CD4-positive, alpha-beta T cell treated with Interleukin-4 for 1 hour (primary cell): ENCODE results near the gene MRTFB.
"Not testable (repeated sequence)": the region's sequence is repeated elsewhere in the genome, so short reads cannot be mapped to it uniquely, and the experiment has no call there.

Experiments
- DNase-seq, 2 donors: peaks; one replicate each; pipeline ENCODE4 v3.0.0-alpha.2; 2020 to 2022

MRTFB gene

GRCh38 chr16:14139872-14140271, 68.8 kb downstream of the MRTFB start:
- DNase-seq, result no peak

GRCh38 chr16:14140923-14141322, 69.8 kb downstream of the MRTFB start:
- no peak for DNase-seq

DNA sequence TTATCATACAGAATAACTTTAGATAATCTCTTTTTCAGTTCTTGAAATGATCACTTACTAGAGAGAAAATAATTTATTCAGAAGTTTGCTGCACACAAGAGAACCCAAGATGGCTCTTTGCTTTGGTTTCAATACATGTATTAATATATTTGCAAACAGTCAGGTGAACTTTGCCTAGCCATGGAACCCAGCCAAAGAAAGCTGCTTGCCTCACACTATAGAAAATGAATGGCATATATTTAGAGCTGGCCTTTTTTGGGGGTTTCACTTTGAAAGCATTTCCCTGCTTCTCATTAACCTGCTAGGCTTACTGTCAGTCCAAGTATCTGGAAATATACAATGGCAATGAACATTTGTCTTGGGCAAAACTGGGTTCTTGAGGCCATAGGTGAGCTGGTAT, 75.3 kb downstream of the MRTFB start:
- DNase-seq, result no peak

DNA sequence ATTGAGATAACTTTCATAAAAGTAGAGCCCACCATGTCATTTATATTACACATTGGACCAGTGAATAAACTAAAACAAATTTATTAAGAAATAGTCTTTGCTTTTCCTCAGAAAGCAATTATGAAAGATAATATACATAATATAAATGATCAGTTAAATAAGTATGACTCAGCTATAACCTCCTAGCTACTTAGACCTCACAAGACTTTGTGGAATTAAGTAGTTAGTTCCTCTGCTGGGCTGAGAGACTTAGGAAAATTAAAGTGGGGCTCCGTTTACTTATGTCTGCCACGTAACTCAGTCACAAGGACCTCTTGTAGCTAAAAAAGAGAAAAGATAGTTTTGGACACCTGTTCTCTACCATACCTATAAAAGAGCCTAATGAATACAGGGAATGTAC, 76.9 kb downstream of the MRTFB start:
- DNase-seq, result no peak

DNA sequence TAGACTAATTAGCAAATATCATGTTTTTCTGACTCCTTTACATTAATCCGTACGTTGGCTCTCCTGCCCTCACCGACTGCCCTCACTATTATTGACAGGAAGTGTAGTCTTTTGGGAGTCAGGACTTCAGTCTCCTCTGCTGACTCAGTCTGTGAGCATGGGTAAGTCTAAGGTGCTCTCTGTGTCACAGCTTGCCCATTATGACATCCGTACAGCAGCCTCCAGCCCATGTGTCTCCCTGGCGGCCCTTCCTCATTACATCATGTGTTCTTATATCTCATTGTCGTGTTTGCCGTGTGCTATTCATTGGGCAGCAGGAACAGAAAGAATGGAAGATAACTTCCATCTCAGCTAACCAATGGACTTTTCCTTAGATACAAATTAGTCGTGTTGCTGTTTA, 77.5 kb downstream of the MRTFB start:
- DNase-seq, result no peak

DNA sequence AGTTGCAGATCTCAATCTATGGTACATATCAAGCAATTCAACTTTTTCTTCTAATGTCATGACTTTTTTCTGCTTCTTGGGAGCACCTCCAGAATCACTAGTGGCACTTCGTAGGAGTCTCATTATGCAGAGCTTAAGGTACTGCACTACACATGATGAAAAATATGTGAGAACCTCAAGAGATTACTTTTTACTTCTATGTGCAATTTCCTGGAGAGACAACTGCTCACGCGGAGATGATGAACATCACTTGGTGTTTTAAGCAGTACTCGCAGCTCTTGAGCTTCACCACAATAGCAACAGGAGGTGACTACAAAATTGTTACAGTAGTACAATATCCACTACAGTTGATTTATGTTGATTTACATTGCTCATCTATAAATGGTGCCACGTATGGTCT, 79.7 kb downstream of the MRTFB start:
- no peak for DNase-seq

DNA sequence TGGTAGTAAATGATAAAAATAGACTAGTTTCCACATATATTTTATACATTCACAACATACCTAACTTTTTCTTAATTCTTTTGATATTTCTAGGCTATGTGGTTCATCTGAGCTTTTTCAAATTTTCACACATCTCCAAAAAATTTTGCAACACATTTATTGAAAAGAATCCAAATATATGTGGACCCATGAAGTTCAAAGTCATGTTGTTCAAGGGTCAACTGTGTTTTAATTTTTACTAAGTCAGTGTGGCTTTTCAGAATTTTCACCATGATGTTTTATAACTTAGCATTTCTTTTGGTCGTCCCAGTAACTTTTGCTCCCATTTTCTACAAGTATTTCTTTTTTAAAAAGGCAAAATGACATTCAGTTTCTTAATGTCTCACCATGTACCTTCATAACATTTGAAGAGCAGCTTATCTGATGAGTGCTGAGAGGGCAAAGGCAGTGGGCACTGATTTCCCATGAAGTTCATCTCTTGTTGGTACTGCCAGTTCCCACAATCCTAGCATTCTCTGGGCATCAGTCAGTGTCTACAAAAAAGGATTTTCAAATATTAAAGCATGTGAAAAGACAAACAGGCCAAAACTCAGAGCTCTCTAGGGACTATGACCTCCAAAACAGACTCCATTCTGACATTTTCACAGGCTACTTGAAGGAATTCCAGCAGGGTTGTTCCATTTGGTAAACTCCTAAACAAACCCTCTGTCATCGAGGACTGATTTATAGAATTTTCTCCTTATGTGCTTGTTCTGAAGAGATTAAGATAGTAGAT, 80.3 kb downstream of the MRTFB start:
- no peak for DNase-seq

GRCh38 chr16:14155572-14156190, 84.6 kb downstream of the MRTFB start:
- DNase-seq, result no peak

- no peak for DNase-seq
Measured at GRCh38 chr16:14164916-14165662, 94.0 kb downstream of the MRTFB start.

GRCh38 chr16:14168146-14168545, 97.0 kb downstream of the MRTFB start:
- no peak for DNase-seq

DNA sequence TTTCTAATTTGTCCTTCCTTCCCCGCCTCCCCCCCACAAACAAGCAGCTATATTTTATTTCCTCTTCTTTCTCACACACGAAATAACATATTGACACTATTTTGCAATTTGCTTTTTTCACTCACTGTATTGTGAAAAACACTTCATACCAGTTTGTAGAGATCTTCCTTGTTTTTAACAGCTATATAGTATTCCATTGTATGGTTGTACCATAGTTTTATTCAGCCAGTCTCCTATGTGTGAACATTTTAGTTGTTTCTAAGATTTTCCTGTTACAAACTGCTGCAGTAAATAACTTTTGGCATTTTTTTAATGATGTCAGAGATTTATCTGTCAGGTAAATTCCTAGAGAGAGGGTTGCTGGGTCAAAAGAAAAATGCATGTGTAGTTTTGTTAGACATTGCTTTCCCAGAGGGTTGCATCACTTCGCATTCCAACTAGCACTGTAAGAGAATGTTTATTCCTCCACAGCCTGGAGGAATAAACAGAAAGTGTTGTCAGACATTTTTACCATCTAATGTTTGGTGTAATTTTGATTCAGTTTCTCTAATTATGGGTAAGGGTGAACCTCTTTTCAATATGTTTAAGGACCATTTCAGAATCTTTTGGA, 101.2 kb downstream of the MRTFB start:
- DNase-seq, result no peak

DNA sequence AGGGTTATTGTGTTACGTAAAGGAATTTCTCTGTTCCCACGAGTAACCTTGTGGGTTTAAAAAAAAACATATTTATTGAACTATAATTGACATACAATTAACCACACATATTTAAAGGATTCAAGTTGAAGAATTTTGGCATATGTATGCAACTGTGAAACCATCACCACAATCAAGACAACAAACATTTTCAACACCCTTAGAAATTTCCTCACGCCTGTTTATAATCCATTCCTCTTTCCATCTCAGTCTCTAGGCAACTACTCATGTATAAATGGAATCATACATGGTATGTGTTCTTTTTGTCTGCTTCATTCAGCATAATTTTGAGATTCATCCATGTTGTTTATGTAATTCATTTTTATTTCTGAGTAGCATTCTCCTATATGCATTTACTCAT, 104.0 kb downstream of the MRTFB start:
- DNase-seq, result no peak

- no peak for DNase-seq
Measured at GRCh38 chr16:14177704-14178103, 106.6 kb downstream of the MRTFB start.

DNA sequence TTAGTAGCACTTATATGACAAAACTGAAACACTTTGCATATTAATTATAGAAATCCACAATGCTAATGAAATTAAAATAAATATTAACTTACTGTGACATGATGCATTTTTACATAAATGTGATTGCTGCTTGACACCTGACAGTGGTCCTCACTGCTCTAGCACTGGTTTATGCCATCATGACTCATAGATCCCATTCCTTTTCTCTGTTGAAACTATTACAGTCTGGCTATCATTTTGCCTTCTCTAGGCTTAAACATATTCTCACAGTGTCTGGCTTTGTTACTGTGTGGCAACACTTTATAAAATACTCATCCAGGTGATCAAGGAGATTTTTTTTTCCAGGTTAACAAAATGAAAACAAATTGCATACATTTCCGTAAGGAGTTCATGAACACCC, 108.0 kb downstream of the MRTFB start:
- DNase-seq, result no peak

- no peak for DNase-seq
Measured at GRCh38 chr16:14180481-14180944, 109.4 kb downstream of the MRTFB start.

DNA sequence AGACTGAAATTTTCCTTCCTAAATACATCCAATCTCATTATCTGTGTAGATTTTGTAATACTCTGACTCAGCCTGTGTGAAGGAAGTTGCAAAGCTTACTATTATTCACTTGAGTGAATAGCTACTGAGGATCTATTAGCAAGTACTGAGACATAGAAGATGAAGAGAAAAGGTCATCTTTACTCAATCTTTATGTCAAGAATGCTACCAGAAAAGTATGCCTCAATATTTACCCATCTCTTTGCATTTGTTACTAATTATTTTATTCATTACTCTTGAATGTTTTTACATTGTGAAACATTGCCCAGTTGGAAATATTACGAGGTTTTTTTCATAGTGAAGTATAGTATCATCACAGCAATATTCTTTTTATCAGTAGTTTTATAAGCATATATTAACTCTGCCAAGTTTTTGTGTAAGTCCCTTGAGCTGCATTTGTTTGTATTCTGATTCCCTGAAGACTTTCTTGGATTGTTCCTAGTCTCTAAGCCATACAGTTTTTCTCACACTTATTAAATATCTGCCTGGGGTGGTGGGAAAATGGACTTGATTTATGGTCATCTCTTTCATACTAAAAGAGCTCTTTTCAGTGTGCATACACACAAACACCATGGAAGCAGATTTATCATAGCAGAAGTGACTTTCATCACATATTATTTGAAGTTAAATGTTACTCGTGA, 110.4 kb downstream of the MRTFB start:
- no peak for DNase-seq

- DNase-seq, result no peak
Measured at GRCh38 chr16:14182999-14183398, 111.9 kb downstream of the MRTFB start.

DNA sequence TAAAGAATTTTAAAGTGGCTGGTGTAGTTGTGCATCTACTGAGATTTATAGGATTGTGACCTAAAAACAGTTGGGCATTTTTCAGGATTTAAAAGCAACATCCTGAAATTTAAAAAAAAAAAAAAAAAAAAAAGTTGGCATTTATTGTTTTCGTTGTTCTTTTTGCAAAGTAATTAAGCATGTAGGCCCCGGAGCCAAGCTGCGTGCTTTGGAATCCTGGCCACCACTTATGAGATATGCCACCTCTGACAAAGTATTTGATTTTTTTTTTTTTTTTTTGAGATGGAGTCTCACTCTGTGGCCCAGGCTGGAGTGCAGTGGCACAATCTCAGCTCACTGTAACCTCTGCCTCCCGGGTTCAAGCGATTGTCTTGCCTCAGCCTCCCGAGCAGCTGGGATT, 112.8 kb downstream of the MRTFB start:
- not testable (repeated sequence) for DNase-seq

- no peak for DNase-seq
Measured at GRCh38 chr16:14186007-14186794, 115.1 kb downstream of the MRTFB start.

DNA sequence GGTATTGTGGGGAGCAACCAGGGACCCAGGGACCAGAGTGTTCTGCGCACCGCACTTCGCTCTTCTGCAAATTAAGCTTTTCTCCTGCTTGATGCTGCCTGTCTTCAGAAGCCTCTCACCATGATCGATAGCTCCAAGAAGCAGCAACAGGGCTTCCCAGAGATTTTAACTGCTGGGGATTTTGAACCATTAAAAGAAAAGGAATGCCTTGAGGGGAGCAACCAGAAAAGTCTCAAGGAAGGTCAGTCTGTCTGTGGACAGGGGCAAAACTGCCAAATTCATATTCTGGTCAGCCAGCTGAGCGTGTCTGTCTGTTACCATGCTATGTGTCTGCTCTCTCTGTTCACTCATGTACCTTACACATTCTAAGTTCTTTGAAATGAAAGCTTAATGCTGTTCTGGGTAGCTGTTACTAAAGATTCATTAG, 115.7 kb downstream of the MRTFB start:
- no peak for DNase-seq

GRCh38 chr16:14187517-14188338, 116.6 kb downstream of the MRTFB start:
- no peak for DNase-seq
